HG02798 (cell line): ENCODE measurements around the gene SESTD1.
"Not testable (repeated sequence)": the region's sequence is repeated elsewhere in the genome, so short reads cannot be mapped to it uniquely, and the experiment has no call there.

ENCODE experiments used
- ATAC-seq: cut with Tn5 transposase; IDR thresholded peaks from one replicate; pipeline ENCODE4 v1.9.1; 2021; ENCODE audit warnings: mild to moderate bottlenecking; ENCODE audit not compliant: unreplicated experiment, poor library complexity

The SESTD1 gene

DNA sequence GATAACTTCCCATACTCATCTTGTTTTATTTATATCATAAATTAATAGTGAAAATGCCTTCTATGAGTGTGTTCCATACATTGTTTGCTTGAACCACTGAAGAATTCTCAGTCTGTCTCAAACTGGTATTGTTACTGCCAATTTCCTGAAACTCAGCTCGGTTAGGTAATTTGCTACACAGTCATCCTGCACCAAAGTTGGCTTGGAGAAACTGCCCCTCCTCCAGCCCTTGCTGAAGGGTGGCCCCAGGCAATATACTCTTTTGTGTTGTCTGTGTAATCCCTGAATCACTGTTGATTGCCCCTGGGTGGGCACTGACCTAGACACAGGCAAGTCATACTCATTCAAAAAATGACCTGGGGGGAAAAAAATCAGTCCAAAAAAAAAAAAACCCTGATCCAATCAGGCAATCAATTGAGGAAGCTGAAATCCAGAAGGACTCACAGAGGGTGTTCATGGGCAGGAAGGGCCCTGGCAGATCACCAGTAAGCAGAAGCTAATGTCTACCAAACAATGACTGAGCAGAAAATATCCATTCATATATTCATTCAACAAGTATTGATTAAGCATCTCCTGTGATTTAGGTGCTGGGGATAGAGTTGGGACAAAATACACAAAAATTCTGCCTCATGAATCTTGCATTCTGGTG, 3.8 kb upstream of the SESTD1 start:
- ATAC-seq, result peak; percentile 11

- no peak for ATAC-seq
Observed at GRCh38 chr2:179266271-179266670, 1.6 kb upstream of the SESTD1 start.

- no peak for ATAC-seq
Observed at GRCh38 chr2:179265082-179265510, 464 bp upstream of the SESTD1 start.

DNA sequence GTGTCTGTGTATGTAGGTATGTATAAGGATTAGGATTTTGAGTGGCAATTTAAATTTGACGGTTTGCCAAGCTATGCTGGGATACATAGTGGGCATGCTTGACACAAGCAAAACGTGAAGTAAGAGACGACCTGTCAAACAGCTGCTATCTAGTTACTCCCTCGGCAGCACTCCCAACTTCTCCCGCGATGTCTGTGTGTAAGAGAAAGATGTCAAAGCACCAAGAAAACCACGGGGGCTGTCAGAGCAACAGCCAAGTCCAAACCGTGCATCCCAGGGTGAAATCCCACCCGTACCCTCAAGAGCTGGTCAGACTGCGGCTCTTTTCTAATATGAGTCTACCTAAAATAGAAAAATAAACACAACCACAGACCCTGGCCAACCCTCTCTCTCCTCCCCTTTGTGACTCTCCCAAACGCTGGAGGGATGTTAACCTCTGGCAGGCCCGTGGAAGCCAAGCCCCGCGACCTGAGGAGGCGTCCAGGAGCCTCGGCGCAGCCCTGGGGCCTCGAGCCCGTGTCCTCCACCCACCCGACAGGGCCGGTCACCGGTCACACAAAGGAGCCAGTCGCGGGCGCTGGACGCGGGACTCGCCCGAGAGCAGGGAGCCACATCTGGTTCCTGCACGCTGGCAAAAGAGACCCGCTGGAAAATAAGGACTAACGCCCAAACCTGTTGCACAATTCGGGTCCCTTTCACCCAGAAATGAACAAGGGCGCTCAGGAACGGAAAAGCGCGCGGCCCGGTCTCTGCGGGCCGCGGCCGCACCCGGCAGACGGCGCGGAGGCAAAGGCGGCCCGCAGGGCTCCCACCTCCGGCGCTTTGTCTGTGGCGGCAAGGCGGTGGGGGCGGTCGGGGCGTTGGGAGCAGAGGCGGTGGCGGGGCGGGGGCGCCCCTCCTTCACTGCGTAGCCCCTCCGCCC, 925 bp downstream of the SESTD1 start:
- peak; percentile 43 for ATAC-seq

DNA sequence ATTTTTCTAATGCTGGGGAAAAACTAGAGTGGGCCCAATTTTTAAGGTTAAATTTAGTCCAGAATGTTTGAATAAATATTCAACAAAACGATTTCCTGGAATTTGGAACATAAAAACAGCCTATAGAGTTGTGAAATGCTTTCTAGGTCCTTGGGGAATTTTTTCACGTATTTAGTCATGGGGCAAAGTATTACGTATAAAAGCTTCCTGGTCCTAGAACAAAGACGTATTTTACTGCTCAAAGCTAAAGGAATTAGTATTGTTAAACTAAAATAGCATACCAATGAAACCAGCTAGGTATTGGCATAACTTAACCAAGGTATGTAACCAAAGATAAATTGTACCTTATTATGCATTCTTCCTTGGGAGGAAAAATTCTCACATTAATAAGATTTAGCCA, 1.6 kb downstream of the SESTD1 start:
- ATAC-seq, result no peak

DNA sequence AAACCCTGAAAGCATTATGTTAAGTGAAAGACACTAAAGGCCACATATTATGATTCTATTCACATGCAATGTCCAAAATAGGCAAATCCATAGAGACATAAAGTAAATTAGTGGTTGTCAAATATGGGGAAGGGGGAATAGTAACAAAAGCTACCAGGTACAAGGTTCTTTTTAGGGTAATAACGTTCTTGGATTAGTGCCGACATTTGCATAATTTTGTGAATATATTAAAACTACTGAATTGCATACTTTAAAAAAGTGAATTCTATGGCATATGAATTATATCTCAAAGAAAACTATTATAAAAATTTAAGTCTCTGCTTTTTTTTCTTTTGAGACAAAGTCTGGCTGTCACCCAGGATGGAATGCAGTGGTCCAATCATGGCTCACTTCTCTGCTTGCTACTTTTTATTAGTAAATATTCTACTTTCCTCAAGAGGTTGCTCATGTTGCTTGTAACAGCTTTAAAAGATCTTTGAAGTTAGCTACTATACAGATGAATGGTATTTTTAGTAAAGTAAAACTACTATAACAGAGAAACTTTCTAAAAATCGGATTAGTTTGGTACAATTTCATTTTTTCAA, 2.5 kb downstream of the SESTD1 start:
- no peak for ATAC-seq

DNA sequence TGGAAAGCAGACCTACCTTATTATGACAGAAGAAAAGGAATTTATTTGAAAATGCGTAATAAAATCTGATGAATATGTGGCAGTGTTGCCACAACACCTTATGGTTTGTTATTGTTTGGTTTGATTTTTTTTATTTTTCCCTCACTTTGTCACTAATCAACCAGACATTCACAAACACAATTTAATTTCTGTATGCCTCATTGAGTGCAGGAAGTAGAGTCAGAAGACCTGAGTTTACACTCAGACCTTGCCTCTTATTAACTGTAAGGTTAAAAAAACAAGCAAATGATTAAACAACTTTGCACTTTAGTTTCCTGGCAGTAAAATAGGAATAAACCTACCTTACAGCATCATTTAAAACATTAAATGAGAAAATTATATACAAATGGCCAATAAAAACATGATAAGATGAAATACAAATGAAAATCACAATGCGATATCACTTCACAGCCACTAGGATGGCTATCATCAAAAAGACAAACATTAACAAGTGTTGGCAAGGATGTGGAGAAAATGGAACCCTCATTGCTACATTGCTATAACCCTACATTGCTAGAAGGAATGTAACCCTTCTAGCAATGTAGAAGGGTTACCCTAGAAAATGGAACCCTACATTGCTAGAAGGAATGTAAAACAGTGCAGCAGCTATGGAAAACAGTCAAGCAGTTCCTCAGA, 3.3 kb downstream of the SESTD1 start:
- no peak for ATAC-seq

DNA sequence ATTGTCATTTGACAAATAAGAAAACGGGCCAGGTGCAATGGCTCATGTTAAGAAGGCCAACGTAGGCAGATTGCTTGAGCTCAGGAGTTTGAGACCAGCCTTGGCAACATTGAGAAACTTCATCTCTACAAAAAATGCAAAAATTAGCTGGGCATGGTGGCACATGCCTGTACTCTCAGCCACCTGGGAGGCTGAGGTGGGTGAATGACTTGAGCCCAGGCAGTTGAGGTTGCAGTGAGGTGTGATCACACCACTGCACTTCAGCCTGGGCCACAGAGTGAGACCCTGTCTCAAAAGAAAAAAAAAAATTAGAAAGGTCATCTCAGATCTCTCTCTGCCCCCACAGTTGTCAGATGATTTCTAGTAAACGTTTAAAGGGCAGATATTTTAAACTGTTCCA, 4.4 kb downstream of the SESTD1 start:
- ATAC-seq, result no peak

DNA sequence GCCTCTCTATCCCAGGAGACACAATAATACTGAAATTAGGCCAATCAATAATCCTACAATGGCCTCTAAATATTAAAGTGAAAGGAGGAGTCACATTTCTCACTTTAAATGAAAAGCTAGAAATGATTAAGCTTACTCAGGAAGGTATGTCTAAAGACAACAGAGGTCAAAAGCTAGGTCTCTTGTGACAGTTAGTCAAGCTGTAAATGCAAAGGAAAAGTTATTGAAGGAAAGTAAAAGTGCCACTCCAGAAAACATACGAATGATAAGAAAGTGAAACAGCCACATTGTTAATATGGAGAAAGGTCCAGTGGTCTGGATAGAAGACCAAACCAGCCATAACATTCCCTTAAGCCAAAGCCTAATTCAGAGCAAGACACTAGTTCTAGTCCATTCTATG, 9.5 kb downstream of the SESTD1 start:
- no peak for ATAC-seq

DNA sequence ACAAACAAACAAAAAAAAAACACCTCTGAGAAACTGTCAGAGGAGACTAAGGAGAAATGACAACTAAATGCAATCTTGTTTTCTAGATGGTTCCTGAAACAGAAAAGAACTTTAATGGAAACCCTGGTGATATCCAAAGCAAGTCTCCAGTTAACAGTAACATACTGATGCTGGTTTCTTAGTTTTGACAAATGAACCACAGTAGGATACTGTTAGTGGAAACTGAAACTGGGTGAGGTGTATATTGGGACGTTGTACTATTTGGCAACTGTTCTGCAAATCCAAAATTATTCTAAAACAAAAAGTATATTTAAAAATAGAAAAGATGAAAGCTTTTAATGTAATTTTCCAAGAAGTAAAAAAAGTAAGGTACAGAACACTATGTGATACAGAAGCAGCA, 11.4 kb downstream of the SESTD1 start:
- ATAC-seq, result peak; percentile 58

DNA sequence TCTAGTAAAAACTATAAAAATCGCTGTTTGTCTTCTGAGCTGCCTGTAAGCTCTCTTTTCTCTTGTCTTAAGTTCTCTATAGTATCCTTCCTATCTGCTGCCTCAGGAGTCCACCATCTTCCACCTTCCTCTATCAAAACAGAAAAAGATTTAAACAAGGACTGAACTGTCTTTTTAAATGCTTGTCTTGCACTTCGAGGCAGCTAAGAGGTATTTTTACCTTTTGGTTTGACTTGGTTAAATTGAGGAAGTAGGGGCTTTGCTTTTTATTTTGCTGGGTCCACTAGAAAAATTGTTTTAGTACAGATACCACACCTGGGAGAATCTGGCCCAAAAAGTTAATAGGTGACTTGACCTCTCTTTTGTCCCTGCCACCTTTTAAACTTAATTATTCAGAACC, 12.2 kb downstream of the SESTD1 start:
- ATAC-seq, result no peak

GRCh38 chr2:179251870-179252269, 12.8 kb downstream of the SESTD1 start:
- ATAC-seq, result no peak

GRCh38 chr2:179250848-179251504, 13.7 kb downstream of the SESTD1 start:
- peak; percentile 35 for ATAC-seq

DNA sequence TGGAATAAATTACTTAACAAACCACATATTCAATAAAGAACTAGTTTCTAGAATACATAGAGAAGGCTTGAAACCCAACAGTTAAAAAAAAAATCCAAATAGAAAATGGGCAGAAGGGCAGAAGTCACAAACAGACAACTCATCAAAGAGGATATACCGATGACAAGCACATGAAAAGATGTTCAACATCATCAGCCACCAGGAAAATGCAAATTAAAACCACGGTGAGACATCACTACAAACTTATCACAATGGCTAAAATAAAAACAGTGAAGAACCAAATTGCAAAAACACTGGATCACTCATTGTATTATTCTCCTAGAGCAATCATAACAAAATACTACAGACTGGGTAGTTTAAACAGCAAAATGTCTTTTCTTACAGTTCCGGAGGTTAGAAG, 14.5 kb downstream of the SESTD1 start:
- ATAC-seq, result no peak

DNA sequence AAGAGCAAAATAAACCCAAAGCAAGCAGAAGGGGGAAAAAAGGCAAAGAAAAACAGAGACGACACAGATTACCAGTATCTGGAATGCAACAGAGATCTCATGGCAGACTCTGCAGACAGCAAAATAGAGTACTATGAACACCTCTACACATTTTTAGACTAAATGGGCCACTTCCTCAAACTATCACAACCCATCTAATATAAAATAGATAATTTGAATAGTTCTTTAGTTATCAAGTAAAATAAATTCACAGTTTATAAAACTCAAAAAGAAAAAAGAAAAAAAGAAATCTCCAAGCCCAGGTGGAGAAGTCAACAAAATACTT, 16.6 kb downstream of the SESTD1 start:
- no peak for ATAC-seq

DNA sequence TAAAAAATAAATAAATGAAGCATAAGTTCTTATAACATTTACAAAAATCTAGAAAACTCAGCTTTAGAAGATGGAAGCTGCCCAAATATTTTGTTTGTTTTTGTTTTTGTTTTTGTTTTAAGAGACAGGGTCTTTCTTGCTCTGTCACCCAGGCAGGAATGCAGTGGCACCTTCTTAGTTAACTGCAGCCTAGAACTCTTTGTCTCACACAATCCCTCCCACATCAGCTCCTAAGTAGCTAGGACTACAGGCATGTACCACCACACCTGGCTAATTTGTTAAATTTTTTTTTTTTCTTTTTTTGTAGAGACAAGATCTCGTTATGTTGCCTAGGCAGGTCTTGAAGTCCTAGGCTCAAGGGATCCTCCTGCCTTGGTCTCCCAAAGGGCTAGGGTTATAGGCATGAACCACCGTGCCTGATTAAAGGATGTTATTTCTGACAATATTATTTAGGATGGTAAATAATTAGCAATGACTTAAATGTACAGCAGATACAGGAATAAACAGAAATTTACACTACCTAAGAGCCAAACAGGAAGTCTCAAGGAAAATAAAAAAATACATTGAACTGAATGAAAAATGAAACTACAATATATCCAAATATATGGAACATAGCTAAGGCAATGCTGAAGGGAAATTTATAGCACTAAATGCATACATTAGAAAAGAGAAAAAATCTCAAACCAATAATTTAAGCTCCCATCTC, 17.2 kb downstream of the SESTD1 start:
- no peak for ATAC-seq

DNA sequence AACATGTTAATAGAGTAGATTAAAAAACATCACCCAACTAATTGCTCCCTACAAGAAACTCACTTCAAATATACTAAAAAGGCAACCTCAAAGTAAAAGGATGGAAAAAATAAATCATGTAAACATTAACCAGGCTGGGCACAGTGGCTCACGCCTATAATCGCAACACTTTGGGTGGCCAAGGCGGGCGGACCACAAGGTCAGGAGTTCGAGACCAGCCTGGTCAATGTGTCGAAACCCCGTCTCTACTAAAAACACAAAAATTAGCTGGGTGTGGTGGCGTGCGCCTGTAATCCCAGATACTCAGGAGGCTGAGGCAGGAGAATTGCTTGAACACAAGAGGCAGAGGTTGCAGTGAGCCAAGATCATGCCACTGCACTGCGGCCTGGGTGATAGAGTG, 18.8 kb downstream of the SESTD1 start:
- not testable (repeated sequence) for ATAC-seq

GRCh38 chr2:179243046-179243445, 21.6 kb downstream of the SESTD1 start:
- no peak for ATAC-seq

DNA sequence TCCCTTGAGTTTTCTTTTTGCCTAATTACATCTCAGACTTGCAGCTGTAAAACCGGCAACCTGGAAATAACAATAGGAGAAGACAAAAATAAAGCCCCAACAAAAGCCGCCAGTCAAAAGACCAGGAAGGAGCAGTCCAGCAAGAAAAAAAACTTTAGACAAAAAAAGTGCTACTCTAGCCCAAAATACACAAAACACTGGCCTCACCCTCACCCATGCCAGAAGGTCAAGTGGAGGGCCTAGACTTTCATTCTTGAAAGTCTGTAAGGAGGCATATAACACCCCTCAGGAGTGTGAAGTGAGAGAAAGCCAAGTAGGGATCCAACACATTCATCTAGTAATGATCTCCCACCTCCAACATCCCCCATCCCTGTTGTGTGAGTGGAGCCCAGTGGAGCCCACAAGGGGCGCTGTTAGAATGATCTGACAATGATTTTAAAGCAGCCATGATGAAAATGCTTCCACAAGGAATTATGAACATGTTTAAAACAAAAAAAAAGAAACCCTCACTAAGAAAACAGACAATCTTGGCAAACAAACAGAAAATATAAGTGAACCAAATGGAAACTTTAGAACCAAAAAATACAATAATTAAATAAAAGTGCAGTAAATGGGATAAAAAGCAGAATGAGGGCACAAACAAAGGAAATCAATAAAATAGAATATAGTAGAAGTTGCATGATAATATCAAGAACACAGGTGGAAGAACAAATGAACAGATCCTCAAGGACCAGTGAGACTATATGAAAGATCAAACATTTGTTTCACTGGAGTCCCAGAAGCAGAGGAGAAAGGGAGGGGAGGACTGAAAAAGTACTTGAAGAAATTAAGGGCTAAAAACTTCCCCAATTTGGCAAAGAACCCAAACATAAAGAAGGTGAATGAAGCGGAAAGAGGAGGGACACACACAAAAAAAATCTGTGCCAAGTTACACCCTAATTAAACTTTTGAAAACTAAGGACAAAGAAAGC, 23.9 kb downstream of the SESTD1 start:
- ATAC-seq, result no peak
